B cell (primary cell): Measurements from ENCODE around the gene THRAP3. TPM values are rescaled to one million over a fixed set of nuclear protein-coding genes. Genes with fewer than 3 reads are reported as not detected.
A peak's percentile ranks its signal among the peaks of the same experiment; 100 is the strongest.

ENCODE experiments used
- ATAC-seq: fragments of 200-7000 bp; cut with Tn5 transposase; one replicate; pipeline ENCODE4 v1.10.0; 2021; ENCODE audit warnings: low read depth, mild to moderate bottlenecking, moderate number of reproducible peaks, moderate library complexity
- CTCF ChIA-PET: fragments of 350-600 bp; sonication (Branson Sonifier 250); formaldehyde crosslinking; loops from one replicate; lab custom pipeline; 2021; ENCODE audit warnings: antibody characterized with exemption, inconsistent platforms; lab: Charles Lee
- POLR2A ChIA-PET: fragments of 350-600 bp; sonication (Branson Sonifier 250); formaldehyde crosslinking; loops from one replicate; lab custom pipeline; 2021; ENCODE audit warnings: antibody characterized with exemption; lab: Charles Lee
- DNase-seq: peaks from one replicate; pipeline ENCODE4 v3.0.0; 2013
- H2AFZ ChIP-seq: 2 replicates; pipeline ENCODE4 v1.6.1; 2012; ENCODE audit warnings: mild to moderate bottlenecking, low read depth, low read length; ENCODE audit not compliant: insufficient read depth, poor library complexity, severe bottlenecking
- H3K27ac ChIP-seq, 2 donors: 1 replicate in 1 of 2; 2 replicates in 1 of 2; pipeline ENCODE4 v1.5.1; 2012 to 2013; ENCODE audit warnings: low read length in 2 of 2, mild to moderate bottlenecking in 2 of 2, moderate library complexity in 1 of 2
- H3K27me3 ChIP-seq, 4 experiments: fragments of 200-600 bp in 1 of 4; sonication (generic) in 1 of 4; replicated peaks in 1 of 4; 1 replicate in 2 of 4; 2 replicates in 2 of 4; pipeline versions ENCODE4 v1.6.1 to v1.7.0; 2013 to 2016; ENCODE audit warnings: low read length in 3 of 4, mild to moderate bottlenecking in 2 of 4, mixed read lengths in 1 of 4, moderate library complexity in 1 of 4; ENCODE audit not compliant: insufficient read depth in 4 of 4, control insufficient read depth in 3 of 4; ENCODE audit errors: control extremely low read depth in 1 of 4
- H3K36me3 ChIP-seq, 2 experiments: replicated peaks in 1 of 2; 1 replicate in 1 of 2; 2 replicates in 1 of 2; pipeline versions ENCODE4 v1.6.1 to v1.7.1; 2013; ENCODE audit warnings: low read length in 1 of 2; ENCODE audit not compliant: insufficient read depth in 2 of 2, control insufficient read depth in 1 of 2; ENCODE audit errors: control extremely low read depth in 1 of 2, extremely low read depth in 1 of 2
- H3K4me1 ChIP-seq, 2 donors: fragments of 200-600 bp in 1 of 2; sonication (generic) in 1 of 2; 1 replicate in 1 of 2; 2 replicates in 1 of 2; pipeline versions ENCODE4 v1.5.1 to v1.6.1; 2013 to 2017; ENCODE audit warnings: low read length in 2 of 2; ENCODE audit not compliant: control insufficient read depth in 2 of 2, insufficient read depth in 2 of 2
- H3K4me2 ChIP-seq: replicated peaks from 2 replicates; pipeline ENCODE3; 2012; ENCODE audit warnings: mild to moderate bottlenecking, low read depth, low read length; ENCODE audit not compliant: poor library complexity, severe bottlenecking
- H3K4me3 ChIP-seq, 5 experiments: fragments of 200-600 bp in 1 of 5; sonication (generic) in 1 of 5; 1 replicate in 3 of 5; 2 replicates in 2 of 5; pipeline versions ENCODE4 v1.5.1 to v1.7.0; 2011 to 2016; ENCODE audit warnings: low read length in 4 of 5, mild to moderate bottlenecking in 4 of 5, low read depth in 2 of 5, control low read depth in 1 of 5, moderate library complexity in 1 of 5; ENCODE audit not compliant: insufficient read depth in 1 of 5; ENCODE audit errors: control extremely low read depth in 1 of 5, extremely low read depth in 1 of 5
- H3K79me2 ChIP-seq: fragments of 200-600 bp; sonication (generic); one replicate; pipeline ENCODE4 v1.6.0; 2016; ENCODE audit warnings: low read length; ENCODE audit not compliant: control insufficient read depth, insufficient read depth
- H3K9ac ChIP-seq: fragments of 200-600 bp; sonication (generic); 2 replicates; pipeline ENCODE4 v1.6.1; 2017; ENCODE audit warnings: mild to moderate bottlenecking, low read length, moderate library complexity
- H3K9me3 ChIP-seq, 3 donors: one replicate each; pipeline versions ENCODE4 v1.6.1 to v1.7.1; 2013; ENCODE audit warnings: low read length in 2 of 3; ENCODE audit not compliant: control insufficient read depth in 2 of 3, insufficient read depth in 1 of 3; ENCODE audit errors: control extremely low read depth in 1 of 3
- H4K20me1 ChIP-seq: 2 replicates; pipeline ENCODE4 v1.6.0; 2012; ENCODE audit warnings: mild to moderate bottlenecking, low read length; ENCODE audit not compliant: insufficient read depth, control insufficient read depth, poor library complexity, severe bottlenecking
- H3K27ac Mint-ChIP-seq: one replicate; pipeline ENCODE4 v1.8.0; 2021; ENCODE audit warnings: mixed read lengths
- H3K27me3 Mint-ChIP-seq: one replicate; pipeline ENCODE4 v1.8.0; 2021; ENCODE audit warnings: mixed read lengths
- H3K4me1 Mint-ChIP-seq: one replicate; pipeline ENCODE4 v1.8.0; 2021; ENCODE audit warnings: mixed read lengths
- H3K4me3 Mint-ChIP-seq: one replicate; pipeline ENCODE4 v1.8.0; 2021; ENCODE audit warnings: mixed read lengths
- H3K9me3 Mint-ChIP-seq: one replicate; pipeline ENCODE4 v1.8.0; 2022; ENCODE audit warnings: mixed read lengths; ENCODE audit not compliant: insufficient read depth
- EZH2 ChIP-seq: IDR thresholded peaks from 2 replicates; pipeline ENCODE4 v1.6.1; 2012; ENCODE audit warnings: borderline replicate concordance, low read depth, mild to moderate bottlenecking, moderate library complexity, low read length; ENCODE audit not compliant: insufficient read depth, poor library complexity, severe bottlenecking
- WGBS: methylation state at CpG from one replicate; pipeline ENCODE4 v1.1.5; 2013; ENCODE audit warnings: missing lambda C conversion rate; ENCODE audit not compliant: insufficient coverage; 5-methylcytosine and 5-hydroxymethylcytosine counted together
- intact Hi-C: fragments of 100-400 bp; cut with micrococcal nuclease; formaldehyde crosslinking; loops from one replicate; pipeline ENCODE4 v1.10.0; 2022
- polyA plus RNA-seq: library from polyadenylated mRNA; depleted of rRNA; stranded (reverse); fragments of >200 nt; gene quantifications from 2 replicates; pipeline ENCODE4 v1.2.3, GENCODE V29; 2012
- total RNA-seq, 2 donors: library from RNA; stranded (reverse); fragments of 120-200 nt in 1 of 2; gene quantifications; 1 replicate in 1 of 2; 2 replicates in 1 of 2; pipeline versions ENCODE4 v1.2.3 to v1.2.4, GENCODE V29; 2013 to 2022
- TF ChIP-seq, protein P1 (sequence below): fragments of 200-600 bp; IDR thresholded peaks from one replicate; pipeline ENCODE4 v1.8.0; 2022; ENCODE audit warnings: antibody characterized with exemption, mild to moderate bottlenecking

THRAP3 gene
- total and polyA plus RNA-seq, 2 donors (not counting 1 experiment from before 2014, with no cell fraction given) = 64.1 to 153 TPM

DNA sequence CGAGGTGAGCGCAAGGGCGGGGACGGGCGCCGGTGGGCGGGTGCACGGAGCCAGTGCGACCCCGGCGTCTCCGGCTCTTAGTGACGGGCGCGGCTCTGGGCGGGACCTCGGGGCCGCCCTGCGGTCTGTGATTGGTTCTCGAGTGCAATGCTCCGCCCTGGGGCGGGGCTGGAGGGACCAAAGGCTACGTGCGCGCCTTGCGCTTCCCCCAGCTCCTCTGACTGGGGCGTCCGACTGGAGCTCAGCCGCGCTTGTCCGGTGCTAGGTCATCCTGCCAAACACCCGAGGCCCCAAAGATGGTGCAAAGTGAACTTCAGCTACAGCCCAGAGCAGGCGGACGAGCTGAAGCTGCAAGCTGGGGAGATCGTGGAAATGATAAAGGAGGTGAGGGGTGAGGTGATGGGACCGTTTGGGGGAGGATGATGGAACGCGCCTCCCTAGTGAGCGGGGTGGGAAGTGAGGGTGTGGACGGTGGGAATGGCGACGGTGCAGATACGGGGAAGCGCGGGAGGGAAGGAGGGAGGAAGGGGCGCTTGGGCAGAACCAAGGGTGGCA is 82.7 kb downstream of the THRAP3 start:
- H3K27me3 Mint-ChIP-seq = no peaks in the 10 kb centered on the region
- Histone ChIP-seq H3K9me3 (no peaks in the 10 kb centered on the region), H3K36me3 (peaks cover 0 to 25% of the 10 kb centered on the region in 2 experiments), H3K4me3 (peak overlapping the region; percentile 9 to 78 (median 68)), H3K4me2 (peak overlapping the region; percentile 98), H4K20me1 (peaks cover 14% of the 10 kb centered on the region), H3K27me3 (no peaks in the 10 kb centered on the region), H3K4me1 (peaks cover 10 to 33% of the 10 kb centered on the region in 2 donors), H2AFZ (peak overlapping the region; percentile 93), H3K9ac (peak overlapping the region; percentile 71), H3K27ac (peak overlapping the region in 1 of 2 donors; percentile 63), H3K79me2 (no peaks in the 10 kb centered on the region)
- under 1% methylated on average over 45 of the region's 46 CpGs for WGBS
- ATAC-seq (peak; percentile 98), DNase-seq (peak; percentile 96)
- peaks cover 29% of the 10 kb centered on the region for H3K4me1 Mint-ChIP-seq
- CTCF ChIA-PET = interaction anchor here (1.0 to 2.4 kb wide), 8 partner anchors 15 to 119 kb away, joined by 3 to 15 read pairs (median 4); no protein-coding TSS in a partner anchor
- POLR2A ChIA-PET = interaction anchor here (0.9 to 1.2 kb wide), 4 partner anchors 16 to 157 kb away, joined by 3 to 4 read pairs (median 4); partner anchors contain the start of genes MRPS15 and OSCP1
- no peaks in the 10 kb centered on the region for H3K9me3 Mint-ChIP-seq
- peak overlapping the region; percentile 97 for H3K4me3 Mint-ChIP-seq
- peak overlapping the region; percentile 93 for H3K27ac Mint-ChIP-seq
- intact Hi-C loops = loop anchor here (1.0 to 5.0 kb wide), 5 partner anchors 16 to 158 kb away; partner anchors contain the start of genes EVA1B, THRAP3 and TRAPPC3
- TF ChIP-seq, protein P1, sequence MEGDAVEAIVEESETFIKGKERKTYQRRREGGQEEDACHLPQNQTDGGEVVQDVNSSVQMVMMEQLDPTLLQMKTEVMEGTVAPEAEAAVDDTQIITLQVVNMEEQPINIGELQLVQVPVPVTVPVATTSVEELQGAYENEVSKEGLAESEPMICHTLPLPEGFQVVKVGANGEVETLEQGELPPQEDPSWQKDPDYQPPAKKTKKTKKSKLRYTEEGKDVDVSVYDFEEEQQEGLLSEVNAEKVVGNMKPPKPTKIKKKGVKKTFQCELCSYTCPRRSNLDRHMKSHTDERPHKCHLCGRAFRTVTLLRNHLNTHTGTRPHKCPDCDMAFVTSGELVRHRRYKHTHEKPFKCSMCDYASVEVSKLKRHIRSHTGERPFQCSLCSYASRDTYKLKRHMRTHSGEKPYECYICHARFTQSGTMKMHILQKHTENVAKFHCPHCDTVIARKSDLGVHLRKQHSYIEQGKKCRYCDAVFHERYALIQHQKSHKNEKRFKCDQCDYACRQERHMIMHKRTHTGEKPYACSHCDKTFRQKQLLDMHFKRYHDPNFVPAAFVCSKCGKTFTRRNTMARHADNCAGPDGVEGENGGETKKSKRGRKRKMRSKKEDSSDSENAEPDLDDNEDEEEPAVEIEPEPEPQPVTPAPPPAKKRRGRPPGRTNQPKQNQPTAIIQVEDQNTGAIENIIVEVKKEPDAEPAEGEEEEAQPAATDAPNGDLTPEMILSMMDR = no peak
- TF ChIP-seq EZH2 = no peak
